GM21526 (cell line): Measurements from ENCODE around the gene STRN4.
A peak's percentile ranks its signal among the peaks of the same experiment; 100 is the strongest.
"Not testable (repeated sequence)": the region's sequence is repeated elsewhere in the genome, so short reads cannot be mapped to it uniquely, and the experiment has no call there.

ENCODE experiments used
- ATAC-seq: cut with Tn5 transposase; IDR thresholded peaks from one replicate; pipeline ENCODE4 v1.9.1; 2021; ENCODE audit warnings: moderate library complexity; ENCODE audit not compliant: unreplicated experiment, low FRiP score

STRN4 gene

GRCh38 chr19:46746281-46747057 lies at the start of gene STRN4:
STRN4 (minus strand) TSS chr19:46746450; CDS start chr19:46746430, 20 bp downstream.
- ATAC-seq, result no peak

DNA sequence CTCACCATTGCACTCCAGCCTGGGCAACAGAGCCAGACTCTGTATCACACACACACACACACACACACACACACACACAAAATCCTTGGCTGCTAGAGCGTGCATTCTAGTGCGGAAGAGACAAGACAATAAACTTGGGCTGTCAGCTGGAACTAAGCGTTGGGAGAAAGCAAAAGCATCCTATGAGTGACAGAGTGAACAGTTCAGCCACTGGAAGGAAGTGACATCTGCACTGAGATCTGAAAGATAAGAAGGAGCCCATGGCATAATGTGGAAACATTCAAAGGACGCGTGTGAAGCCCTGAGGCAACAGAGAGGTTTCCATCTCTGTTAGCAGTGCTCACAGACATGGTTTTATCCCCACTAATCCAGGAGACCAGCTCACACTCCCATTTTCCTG lies 45.7 kb upstream of the STRN4 start:
- no peak for ATAC-seq

GRCh38 chr19:46789371-46789770 lies 43.1 kb upstream of the STRN4 start:
- no peak for ATAC-seq

- ATAC-seq, result no peak
Observed at GRCh38 chr19:46788968-46789338, 42.7 kb upstream of the STRN4 start.

- ATAC-seq, result peak; percentile 64
Observed at GRCh38 chr19:46788262-46788967, 42.2 kb upstream of the STRN4 start, which contains the start of gene SLC1A5. SLC1A5 (minus strand) TSS chr19:46788594; CDS start chr19:46787965, 629 bp downstream.

GRCh38 chr19:46787331-46788261 lies 41.3 kb upstream of the STRN4 start:
- ATAC-seq, result no peak

- no peak for ATAC-seq
Observed at GRCh38 chr19:46787040-46787330, 40.7 kb upstream of the STRN4 start.

- ATAC-seq, result no peak
Observed at GRCh38 chr19:46786236-46787039, 40.2 kb upstream of the STRN4 start.

- ATAC-seq, result no peak
Observed at GRCh38 chr19:46785980-46786235, 39.7 kb upstream of the STRN4 start.

DNA sequence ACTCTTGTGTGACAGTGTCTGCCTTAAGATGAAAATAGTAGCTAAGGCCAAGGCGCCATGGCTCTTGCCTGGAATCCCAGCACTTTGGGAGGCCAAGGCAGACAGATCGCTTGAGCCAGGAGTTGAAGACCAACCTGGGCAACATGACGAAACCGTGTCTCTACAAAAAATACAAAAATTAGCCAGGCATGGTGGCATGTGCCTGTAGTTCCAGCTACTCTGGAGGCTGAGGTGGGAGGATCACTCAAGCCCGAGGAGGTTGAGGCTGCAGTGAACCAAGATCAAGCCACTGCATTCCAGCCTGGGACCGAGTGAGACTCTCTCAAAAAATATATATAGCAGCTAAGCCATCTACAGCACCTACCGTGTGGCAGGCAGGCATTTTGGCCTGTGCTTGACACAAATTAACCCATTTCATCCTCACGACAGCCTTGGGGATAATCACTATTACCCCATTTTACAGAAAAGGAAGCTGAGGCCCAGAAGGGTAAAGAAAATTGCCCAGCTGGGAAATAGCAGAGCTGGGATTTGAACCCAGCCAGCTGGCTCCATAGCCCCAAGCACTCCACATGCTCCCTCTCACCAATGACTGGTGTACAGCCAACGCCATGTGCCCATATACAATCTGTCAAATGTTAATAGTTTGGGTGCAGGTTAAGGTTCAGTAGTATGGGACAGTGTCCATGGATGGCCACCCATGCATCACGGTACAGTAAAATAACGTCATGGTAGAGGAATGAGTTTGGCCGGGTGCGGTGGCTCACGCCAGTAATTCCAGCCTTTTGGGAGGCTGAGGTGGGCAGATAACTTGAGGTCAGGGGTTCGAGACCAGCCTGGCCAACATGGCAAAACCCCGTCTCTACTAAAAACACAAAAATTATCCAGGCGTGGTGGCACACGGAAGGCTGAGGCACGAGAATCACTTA lies 39.1 kb upstream of the STRN4 start:
- no peak for ATAC-seq

- ATAC-seq, result no peak
Observed at GRCh38 chr19:46784262-46785053, 38.2 kb upstream of the STRN4 start.

DNA sequence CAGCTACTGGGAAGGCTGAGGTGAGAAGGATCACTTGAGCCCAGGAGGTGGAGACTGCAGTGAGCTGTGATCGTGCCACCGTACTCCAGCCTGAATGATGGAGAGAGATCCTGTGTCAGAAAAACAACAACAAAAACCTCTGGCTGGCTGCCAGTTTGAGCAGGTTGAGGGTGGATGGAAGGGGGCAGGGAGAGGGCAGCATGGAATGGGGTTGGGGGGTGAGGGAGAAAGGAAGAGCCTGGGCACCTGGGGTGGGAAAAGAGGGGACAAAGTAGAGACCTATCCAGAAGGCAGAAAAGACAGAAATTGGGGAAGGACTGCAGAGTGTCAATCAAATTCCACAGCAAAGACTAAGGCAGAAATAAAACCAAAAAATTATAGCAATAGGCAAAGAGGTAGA lies 37.4 kb upstream of the STRN4 start:
- no peak for ATAC-seq

- ATAC-seq, result no peak
Observed at GRCh38 chr19:46782355-46783019, 36.2 kb upstream of the STRN4 start.

DNA sequence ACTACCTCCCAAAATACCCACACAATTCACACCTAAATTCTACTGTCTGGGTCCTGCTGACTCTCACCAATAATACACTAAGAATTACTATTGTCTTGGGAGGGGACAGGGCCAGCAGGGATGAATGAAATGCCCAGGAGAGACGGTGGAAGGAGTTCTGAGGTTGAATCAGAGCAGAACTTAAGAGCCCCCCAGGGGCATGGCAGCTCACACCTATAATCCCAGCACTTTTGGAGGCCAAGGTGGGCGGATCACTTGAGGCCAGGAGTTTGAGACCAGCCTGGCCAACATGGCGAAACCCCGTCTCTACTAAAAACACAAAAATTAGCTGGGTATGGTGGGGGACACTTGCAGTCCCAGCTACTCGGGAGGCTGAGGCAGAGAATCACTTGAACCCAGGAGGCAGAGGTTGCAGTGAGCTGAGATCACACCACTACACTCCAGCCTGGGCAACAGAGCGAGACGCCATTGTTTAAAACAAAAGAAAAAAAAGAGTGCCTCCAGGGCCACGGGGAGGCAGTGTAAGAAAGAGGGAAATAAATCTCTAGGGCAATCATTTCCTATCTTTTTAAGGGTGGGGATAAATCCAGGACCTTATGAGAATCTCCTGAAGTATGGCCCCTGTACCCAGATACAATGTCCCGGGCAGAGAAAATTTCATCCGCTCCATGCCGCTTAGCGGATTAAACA lies 31.9 kb upstream of the STRN4 start:
- ATAC-seq, result not testable (repeated sequence)

DNA sequence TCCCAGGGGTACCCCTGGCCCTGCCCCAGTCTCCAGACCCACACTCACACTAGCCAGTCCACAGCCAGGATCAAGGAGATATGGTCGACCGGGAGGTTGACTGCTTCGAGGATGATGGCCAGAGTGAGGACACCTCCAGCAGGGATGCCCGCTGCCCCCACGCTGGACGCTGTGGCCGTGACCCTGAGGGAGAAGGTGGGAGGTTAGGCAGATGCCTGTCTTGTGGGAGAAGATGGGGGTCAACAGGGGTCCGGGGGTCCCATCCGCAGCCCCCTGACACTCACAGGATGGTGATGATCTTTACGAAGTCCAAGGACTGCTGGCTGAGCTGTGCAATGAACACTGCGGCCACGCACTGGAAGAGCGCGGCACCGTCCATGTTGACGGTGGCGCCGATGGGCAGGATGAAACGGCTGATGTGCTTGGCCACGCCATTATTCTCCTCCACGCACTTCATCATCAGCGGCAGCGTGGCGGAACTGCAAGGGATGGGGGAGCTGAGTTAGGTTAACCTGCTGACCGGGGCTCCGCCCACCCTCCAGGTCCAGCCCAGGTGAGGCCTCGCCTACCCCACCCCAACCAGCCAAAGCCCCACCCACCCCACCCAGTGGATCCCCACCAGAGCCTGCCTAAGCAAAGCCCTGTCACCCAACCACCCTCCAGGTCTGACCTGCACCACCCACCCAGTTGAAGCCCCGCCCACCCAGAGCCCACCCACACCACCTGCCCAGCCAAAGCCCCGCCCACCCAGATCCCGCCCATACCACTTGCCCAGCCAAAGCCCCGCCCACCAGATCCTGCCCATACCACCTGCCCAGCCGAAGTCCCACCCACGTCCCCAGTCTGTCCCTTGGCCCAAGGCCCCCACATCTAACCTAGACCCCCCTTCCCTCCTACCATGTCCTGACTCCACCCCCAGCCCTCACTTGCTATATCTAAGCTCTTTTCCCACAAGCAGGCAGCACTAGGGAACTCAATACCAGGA lies 31.0 kb upstream of the STRN4 start:
- ATAC-seq, result no peak

- ATAC-seq, result no peak
Observed at GRCh38 chr19:46775642-46776258, 29.5 kb upstream of the STRN4 start.
